Stimulated activated CD8-positive, alpha-beta memory T cell treated with anti-CD3 and anti-CD28 coated beads, Interleukin-15, amount 100 ng/mL, for 4 hours (primary cell): ENCODE results near the gene STOX1.
"Not testable (repeated sequence)": the region's sequence is repeated elsewhere in the genome, so short reads cannot be mapped to it uniquely, and the experiment has no call there.

ENCODE experiments used
- DNase-seq, 2 donors: peaks; one replicate each; pipeline ENCODE4 v3.0.0-alpha.2; 2020; ENCODE audit warnings: low read depth in 2 of 2

Gene STOX1

GRCh38 chr10:68879628-68880027 lies 52.3 kb downstream of the STOX1 start:
- DNase-seq, result no peak

DNA sequence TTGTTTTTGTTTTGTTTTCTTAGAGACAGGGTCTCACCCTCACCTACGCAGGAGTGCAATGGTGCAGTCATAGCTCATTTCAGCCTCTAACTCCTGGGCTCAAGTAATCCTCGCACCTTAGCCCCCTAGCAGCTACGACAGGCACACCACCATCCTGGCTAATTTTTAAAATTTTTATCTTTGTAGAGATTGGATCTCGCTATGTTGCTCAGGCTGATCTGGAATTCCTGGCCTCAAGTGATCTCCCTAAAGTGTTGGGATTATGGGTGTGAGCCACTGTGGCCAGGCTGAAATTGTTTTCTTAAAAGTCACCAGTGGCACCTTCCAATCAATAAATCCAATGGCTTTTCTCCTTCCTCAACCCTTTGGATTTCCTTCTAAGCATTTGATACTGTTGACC lies 52.9 kb downstream of the STOX1 start:
- DNase-seq, result no peak

DNA sequence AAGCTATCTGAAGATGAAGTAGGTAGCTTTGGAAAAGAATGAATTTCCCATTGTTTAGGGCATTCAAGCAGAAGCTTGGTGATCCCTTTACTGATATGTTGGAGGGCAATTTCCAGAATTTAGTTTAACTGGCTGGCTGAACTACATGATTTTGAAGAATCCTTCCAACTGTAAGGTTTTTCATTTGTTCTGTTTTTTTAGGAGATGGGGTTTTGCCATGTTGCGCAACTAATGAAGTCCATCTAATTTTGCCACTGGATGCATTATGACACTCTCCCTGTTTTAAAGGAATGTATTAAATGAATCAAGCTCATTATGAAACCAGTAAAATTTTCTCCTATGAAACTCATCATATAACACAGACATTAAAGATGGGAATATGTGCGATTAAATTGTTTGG lies 67.7 kb downstream of the STOX1 start:
- no peak for DNase-seq

- no peak for DNase-seq
Observed at GRCh38 chr10:68897336-68897741, 70.0 kb downstream of the STOX1 start.

DNA sequence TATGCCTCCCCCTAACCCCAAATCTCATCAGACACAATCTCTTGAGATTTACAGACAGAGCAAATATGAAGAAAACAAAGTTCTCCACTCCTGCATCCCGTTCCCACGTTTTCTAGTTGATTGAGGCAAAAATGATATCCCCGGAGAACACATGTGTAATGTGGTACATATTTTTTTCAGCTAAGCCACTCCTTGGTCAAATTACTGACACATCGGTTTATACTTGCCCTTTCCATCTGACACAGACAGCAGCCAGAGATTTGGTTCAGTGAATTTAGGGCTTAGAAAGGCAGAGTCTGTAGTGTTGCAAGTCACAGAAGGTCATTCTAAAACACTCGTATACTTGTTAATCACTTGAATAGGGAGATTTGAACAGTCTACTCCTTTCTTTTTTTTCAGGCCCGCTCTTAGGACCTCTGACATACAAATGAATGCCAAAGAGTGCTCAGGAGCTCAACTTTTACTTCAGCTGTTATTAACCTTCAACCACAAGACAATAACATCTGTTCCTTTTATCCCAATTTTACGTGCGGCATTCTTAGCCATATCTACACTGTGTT lies 71.9 kb downstream of the STOX1 start:
- DNase-seq, result no peak

DNA sequence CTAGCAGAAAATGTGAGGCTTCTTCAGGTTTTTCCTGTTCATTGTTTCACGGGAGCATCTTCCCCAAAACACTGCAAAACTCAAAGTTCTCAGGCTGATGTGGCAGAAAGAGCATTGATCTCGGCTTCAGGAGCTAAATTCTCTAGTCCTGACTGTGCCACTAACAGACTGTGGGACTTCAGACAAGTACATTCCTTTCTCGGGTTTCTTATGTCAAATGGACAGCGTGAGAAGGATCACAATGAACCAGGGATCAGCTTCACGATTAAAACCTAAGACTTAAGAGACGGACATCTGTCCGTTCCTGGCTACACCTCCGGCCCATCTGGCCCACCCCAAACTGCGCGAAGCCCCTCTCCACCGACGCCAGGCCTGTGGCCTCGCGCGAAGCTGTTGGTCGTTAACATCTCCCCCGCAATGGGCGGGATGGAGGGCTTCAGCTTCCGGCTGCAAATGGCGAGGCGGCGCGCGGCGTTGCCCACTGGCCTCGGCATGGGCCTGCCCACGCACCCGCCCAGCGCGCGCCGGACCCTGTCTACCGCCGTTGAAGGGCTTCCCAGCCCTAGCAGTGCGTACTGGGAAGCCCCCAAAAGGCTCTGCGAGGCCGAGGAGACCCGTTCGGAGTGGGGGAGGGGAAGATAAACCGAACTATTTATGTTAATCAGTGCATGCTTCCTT lies 73.2 kb downstream of the STOX1 start:
- no peak for DNase-seq

GRCh38 chr10:68901105-68901927 lies 74.0 kb downstream of the STOX1 start, which contains the start of gene DDX50:
Gene DDX50, plus strand, starts transcription at chr10:68901315. Its CDS starts 70 bp downstream, at chr10:68901385.
- DNase-seq, result peak; percentile 90 to 96

- DNase-seq, result no peak
Observed at GRCh38 chr10:68902382-68902781, 75.1 kb downstream of the STOX1 start.

GRCh38 chr10:68924593-68924992 lies 97.3 kb downstream of the STOX1 start:
- no peak for DNase-seq

GRCh38 chr10:68925489-68925888 lies 98.2 kb downstream of the STOX1 start:
- DNase-seq, result no peak

DNA sequence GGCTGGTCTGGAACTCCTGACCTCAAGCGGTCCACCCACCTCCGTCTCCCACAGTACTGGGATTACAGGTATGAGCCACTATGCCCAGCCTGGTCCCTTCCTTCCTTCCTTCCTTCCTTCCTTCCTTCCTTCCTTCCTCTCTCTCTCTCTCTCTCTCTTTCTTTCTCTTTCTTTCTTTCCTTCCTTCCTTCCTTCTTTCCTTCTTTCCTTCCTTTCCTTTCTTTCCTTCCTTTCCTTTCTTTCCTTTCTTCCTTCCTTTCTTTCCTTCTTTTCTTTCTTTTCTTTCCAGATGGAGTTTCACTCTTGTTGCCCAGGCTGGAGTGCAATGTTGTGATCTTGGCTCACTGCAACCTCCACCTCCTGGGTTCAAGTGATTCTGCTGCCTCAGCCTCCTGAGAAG lies 101.8 kb downstream of the STOX1 start:
- DNase-seq, result not testable (repeated sequence)

DNA sequence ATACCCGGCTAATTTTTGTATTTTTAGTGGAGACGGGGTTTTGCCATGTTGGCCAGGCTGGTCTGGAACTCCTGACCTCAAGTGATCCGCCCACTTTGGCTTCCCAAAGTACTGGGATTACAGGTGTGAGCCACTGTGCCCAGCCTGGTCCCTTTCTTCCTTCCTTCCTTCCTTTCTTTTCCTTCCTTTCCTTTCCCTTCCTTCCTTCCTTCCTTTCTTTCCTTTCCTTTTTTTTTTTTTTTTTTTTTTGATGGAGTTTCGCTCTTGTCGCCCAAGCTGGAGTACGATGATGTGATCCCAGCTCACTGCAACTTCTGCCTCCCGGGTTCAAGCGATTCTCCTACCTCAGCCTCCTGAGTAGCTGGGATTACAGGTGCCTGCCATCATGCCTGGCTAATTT lies 102.6 kb downstream of the STOX1 start:
- DNase-seq, result not testable (repeated sequence)

DNA sequence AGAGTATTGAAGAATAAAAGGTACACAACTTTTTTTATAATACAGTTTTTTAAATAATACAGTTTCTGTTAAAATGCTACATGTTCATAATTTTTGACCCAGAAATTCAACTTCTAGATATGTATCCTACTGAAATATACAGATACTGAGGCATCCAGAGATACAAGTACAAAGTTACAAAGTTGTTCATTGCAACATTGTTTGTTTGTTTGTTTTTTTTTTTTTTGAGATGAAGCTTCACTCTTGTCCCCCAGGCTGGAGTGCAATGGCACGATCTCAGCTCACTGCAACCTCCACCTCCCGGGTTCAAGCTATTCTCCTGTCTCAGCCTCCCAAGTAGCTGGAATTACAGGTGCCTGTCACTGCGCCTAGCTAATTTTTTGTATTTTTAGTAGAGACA lies 105.5 kb downstream of the STOX1 start:
- DNase-seq, result not testable (repeated sequence)

- no peak for DNase-seq
Observed at GRCh38 chr10:68934994-68935393, 107.7 kb downstream of the STOX1 start.

DNA sequence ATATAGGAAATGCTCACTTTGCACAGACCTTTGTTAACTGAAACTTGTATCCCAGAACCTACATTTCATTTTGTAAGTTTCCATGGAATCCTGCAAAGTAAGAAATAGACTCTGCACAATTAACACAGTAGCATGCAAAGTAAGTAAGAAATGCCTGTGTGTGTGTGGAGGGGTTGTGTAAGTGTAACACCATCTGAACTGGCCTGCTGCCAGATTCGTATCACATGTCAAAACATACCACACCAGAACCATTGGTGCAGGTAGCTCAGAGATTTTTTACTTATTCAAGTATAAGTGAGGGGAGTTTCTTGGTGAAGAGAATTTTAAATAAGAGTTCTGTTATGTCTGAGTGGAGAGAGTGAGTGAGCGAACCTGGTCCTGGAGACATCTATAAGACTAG lies 110.8 kb downstream of the STOX1 start:
- no peak for DNase-seq

DNA sequence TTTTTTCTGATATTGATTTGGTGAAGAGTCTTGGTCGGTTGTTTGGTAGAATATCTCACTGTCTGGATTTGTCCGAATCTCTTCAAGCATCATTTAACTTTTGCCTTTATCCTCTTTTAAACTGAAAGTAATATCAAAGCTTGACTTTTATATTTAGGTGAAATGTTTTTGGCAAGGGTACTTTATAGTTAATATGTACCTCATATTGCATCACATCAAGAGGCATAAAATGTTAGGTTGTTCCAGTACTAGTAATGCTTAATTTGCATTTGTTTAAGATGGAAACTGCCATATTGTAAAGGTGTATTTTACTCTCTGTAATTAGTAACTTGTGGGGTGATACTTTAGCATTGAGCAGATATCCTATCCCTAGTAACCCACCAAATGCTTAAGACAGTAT lies 111.6 kb downstream of the STOX1 start:
- no peak for DNase-seq

DNA sequence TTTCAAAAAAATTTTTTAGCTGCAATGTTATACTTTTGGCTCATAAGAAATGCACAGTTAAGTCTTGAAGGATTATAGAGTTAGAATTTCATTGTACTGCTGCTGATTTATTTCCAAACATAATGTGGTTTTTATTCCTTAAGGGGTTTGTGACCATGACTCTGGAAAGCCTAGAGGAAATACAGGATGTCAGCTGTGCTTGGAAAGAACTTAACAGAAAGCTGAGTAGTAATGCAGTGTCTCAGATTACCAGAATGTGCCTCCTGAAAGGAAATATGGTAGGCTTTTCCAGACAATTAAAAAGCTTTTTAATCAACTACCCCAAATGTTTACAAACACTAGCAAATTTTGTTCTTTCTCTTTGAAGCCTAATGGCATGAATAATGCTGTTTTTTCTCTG lies 113.6 kb downstream of the STOX1 start:
- DNase-seq, result not testable (repeated sequence)
